Suprapubic skin (tissue), 4 donors: Measurements from ENCODE around the gene C9orf153. TPM values are rescaled to one million over a fixed set of nuclear protein-coding genes. Genes with fewer than 3 reads are reported as not detected.

Experiments
- DNase-seq, 2 donors: peaks; one replicate each; pipeline ENCODE4 v3.0.0-alpha.2; 2019; ENCODE audit warnings: low spot score in 2 of 2
- H3K27ac ChIP-seq: fragments of 200-600 bp; sonication (generic); one replicate; pipeline ENCODE4 v1.5.1; 2019
- H3K27me3 ChIP-seq: fragments of 200-600 bp; sonication (generic); one replicate; pipeline ENCODE4 v1.5.1; 2019
- H3K36me3 ChIP-seq: fragments of 200-600 bp; sonication (generic); one replicate; pipeline ENCODE4 v1.5.1; 2019
- H3K4me1 ChIP-seq: fragments of 200-600 bp; sonication (generic); one replicate; pipeline ENCODE4 v1.5.1; 2019
- H3K4me3 ChIP-seq: fragments of 200-600 bp; sonication (generic); one replicate; pipeline ENCODE4 v1.5.1; 2019; ENCODE audit warnings: mild to moderate bottlenecking
- H3K9me3 ChIP-seq: fragments of 200-600 bp; sonication (generic); one replicate; pipeline ENCODE4 v1.5.1; 2019
- EP300 ChIP-seq: sonication (generic); formaldehyde crosslinking; IDR thresholded peaks from one replicate; pipeline ENCODE4 v1.6.1; 2017; ENCODE audit warnings: antibody characterized with exemption
- POLR2A ChIP-seq, 2 donors: fragments of 450-650 bp; IDR thresholded peaks; one replicate each; pipeline ENCODE4 v1.6.1; 2017; ENCODE audit warnings: antibody characterized with exemption in 2 of 2, mild to moderate bottlenecking in 2 of 2, moderate library complexity in 2 of 2
- POLR2AphosphoS5 ChIP-seq, 3 donors: sonication (generic); formaldehyde crosslinking; IDR thresholded peaks; one replicate each; pipeline ENCODE4 v1.6.1; 2017; ENCODE audit warnings: antibody characterized with exemption in 3 of 3
- WGBS: methylation state at CpG from one replicate; pipeline ENCODE4 v1.1.5; 2018; 5-methylcytosine and 5-hydroxymethylcytosine counted together
- total RNA-seq, 4 donors: library from RNA; depleted of rRNA; stranded (reverse); fragments of >200 nt; gene quantifications; one replicate each; pipeline ENCODE4 v1.1.0, GENCODE V29; 2016
- TF ChIP-seq, protein P1 (sequence below), 2 donors: fragments of 200-600 bp in 1 of 2; fragments of 450-650 bp in 1 of 2; sonication (generic) in 1 of 2; IDR thresholded peaks; one replicate each; pipeline ENCODE4 v1.5.1; 2016 to 2019; ENCODE audit warnings: antibody characterized with exemption in 2 of 2, mild to moderate bottlenecking in 1 of 2, moderate library complexity in 1 of 2

The C9orf153 gene
- total RNA-seq, 4 donors from 2014 or later, result 0.34 to 7.6 TPM; not detected in 2

DNA sequence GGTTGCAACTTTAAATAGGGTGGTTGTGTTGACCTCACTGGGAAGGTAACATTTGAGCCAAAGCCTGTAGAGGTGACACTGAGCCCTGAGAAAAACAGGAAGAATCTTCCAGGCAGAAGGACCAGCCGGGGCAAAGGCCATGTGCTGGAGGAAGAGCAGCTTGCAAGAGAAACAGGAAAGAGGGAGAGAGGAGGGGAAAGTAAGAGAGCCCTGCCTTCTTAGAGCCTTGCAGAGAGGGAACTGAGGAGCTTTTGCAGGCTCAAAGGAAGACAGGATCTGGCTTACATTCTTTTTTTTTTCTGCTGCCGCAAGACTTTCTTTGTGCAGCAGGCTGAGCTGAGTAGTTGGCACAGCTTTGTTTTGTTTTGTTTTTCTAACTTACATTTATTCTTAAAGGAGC, 17.4 kb downstream of the C9orf153 start:
- no peak for TF ChIP-seq EP300
- no peak for TF ChIP-seq POLR2A (IDR thresholded peaks at IDR 0.05)
- TF ChIP-seq, protein P1, sequence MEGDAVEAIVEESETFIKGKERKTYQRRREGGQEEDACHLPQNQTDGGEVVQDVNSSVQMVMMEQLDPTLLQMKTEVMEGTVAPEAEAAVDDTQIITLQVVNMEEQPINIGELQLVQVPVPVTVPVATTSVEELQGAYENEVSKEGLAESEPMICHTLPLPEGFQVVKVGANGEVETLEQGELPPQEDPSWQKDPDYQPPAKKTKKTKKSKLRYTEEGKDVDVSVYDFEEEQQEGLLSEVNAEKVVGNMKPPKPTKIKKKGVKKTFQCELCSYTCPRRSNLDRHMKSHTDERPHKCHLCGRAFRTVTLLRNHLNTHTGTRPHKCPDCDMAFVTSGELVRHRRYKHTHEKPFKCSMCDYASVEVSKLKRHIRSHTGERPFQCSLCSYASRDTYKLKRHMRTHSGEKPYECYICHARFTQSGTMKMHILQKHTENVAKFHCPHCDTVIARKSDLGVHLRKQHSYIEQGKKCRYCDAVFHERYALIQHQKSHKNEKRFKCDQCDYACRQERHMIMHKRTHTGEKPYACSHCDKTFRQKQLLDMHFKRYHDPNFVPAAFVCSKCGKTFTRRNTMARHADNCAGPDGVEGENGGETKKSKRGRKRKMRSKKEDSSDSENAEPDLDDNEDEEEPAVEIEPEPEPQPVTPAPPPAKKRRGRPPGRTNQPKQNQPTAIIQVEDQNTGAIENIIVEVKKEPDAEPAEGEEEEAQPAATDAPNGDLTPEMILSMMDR (IDR thresholded peaks at IDR 0.05), result no peak
- no peak for TF ChIP-seq POLR2AphosphoS5 (IDR thresholded peaks at IDR 0.05)
- H3K27me3 ChIP-seq, result no peaks in the 10 kb centered on the region
- no peak for DNase-seq

DNA sequence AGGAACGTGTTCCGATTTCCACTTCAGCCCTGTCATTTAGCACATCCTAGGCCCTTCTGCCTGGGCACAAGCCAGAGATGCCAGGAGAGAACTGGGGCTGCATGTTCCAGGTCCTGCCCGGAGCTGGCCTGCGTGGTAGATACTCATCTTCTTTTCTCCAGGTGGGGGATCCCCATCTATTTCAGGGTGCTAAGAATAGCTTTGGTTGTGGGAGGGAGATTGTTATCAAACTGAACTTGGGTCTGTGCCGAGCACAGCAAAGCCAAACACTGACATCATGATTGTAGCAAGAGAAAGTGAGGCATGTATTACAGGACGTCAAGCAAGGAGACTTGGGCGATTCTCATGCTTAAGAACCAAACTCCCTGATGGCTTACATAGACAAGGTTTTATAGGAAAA, 18.2 kb downstream of the C9orf153 start:
- no peak overlapping the region for H3K4me3 ChIP-seq
- peaks cover 4% of the 10 kb centered on the region for H3K4me1 ChIP-seq
- TF ChIP-seq POLR2AphosphoS5 (IDR thresholded peaks at IDR 0.05) (no peak), POLR2A (IDR thresholded peaks at IDR 0.05) (no peak), EP300 (no peak)
- TF ChIP-seq, protein P1 (IDR thresholded peaks at IDR 0.05), result no peak
- WGBS, result 58% methylated on average over 7 of the region's 7 CpGs
- no peak overlapping the region for H3K27ac ChIP-seq
- DNase-seq, result no peak
- no peaks in the 10 kb centered on the region for H3K9me3 ChIP-seq
- H3K27me3 ChIP-seq, result no peaks in the 10 kb centered on the region
- no peaks in the 10 kb centered on the region for H3K36me3 ChIP-seq

More for the DNA sequence above, 17.4 kb downstream of the C9orf153 start:
- Histone ChIP-seq H3K36me3 (no peaks in the 10 kb centered on the region), H3K4me1 (peaks cover 4% of the 10 kb centered on the region), H3K4me3 (no peak overlapping the region), H3K9me3 (no peaks in the 10 kb centered on the region), H3K27ac (no peak overlapping the region)
- WGBS, result 24% methylated on average over 2 of the region's 2 CpGs

DNA sequence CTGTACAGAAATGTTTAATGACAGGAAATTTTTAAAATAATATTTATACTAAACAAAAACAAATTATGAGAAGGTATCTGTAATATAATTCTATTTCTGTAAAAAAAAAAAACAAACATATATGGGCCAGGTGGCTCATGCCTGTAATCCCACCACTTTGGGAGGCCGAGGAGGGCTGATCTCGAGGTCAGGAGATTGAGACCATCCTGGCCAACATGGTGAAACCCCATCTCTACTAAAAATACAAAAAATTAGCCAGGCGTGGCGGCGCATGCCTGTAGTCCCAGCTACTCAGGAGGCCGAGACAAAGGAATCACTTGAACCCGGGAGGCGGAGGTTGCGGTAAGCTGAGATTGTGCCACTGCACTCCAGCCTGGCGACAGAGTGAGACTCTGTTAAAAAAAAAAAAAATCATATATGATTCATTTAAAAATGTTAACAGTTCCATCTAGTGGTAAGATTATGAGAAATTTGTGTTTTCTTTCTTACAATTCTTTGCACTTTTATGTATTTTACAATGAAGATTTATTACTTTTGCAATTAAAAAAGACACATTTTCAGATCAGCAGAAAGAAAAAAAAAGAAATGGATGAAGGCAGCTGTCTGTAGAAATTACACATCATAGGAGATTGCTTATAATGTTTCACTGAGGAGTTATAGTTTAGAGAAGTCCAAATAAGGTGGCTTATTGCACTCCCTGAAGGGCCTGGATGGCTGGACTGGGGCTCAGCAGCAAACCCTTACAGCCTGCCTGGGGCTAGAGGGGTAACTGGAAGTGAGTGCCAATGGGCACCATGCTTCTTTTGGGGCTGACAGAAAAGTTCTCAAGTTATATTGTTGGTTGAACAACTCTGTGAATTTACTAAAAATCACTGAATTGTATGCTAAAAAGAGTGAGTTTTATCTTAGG, 20.3 kb downstream of the C9orf153 start:
- DNase-seq, result no peak
- Histone ChIP-seq H3K27me3 (no peaks in the 10 kb centered on the region), H3K9me3 (no peaks in the 10 kb centered on the region), H3K27ac (no peak overlapping the region), H3K4me1 (peaks cover 4% of the 10 kb centered on the region), H3K4me3 (no peak overlapping the region), H3K36me3 (no peaks in the 10 kb centered on the region)
- WGBS, result 63% methylated on average over 10 of the region's 10 CpGs
- TF ChIP-seq EP300, result no peak
- TF ChIP-seq POLR2AphosphoS5 (IDR thresholded peaks at IDR 0.05), result no peak
- TF ChIP-seq POLR2A (IDR thresholded peaks at IDR 0.05), result no peak
- TF ChIP-seq, protein P1 (IDR thresholded peaks at IDR 0.05), result no peak

DNA sequence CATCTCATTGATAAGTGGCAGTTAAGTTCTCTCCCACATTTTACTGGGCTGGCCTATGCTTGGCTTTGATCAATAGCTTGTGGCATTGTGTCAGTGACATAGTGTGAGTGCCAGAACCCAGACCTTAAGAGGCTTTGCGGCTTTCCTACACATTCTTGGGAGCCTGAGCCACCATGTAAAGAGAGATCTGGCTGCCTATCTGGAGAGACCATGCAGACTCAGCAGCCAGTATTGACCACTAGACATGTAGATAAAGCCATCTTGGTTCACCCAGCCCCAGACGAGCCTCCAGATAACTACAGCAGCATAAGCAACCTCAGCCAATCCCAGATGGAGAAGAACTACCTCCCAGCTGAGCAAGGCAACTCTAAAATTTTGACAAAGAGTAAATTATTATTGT, 28.6 kb downstream of the C9orf153 start:
- no peak for DNase-seq

DNA sequence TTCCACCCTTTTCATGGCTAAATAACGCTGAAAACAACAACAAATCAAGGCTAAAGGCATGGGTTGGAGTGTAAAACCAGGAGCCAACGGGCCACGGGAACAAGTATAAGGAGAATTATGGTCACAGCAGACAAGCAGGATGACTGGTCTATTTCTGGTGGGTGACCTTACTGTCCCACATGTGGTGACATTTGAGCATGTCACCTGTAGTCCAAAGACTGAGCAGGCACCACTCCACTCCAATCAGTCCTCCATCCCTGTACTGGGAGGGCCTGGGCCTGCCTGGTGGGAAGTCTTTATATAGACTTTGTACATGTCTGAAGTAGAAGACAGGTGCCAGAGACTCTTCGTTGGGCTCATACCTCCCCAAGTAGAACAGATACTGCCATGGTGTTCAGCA, 36.8 kb downstream of the C9orf153 start:
- H3K9me3 ChIP-seq, result no peaks in the 10 kb centered on the region
- TF ChIP-seq, protein P1 (IDR thresholded peaks at IDR 0.05), result no peak
- no peak for TF ChIP-seq EP300
- TF ChIP-seq POLR2A (IDR thresholded peaks at IDR 0.05), result no peak
- no peak for TF ChIP-seq POLR2AphosphoS5 (IDR thresholded peaks at IDR 0.05)
- H3K27me3 ChIP-seq, result no peaks in the 10 kb centered on the region
- H3K4me1 ChIP-seq, result no peaks in the 10 kb centered on the region
- H3K27ac ChIP-seq, result no peak overlapping the region
- H3K4me3 ChIP-seq, result no peak overlapping the region
- DNase-seq, result no peak
- no peaks in the 10 kb centered on the region for H3K36me3 ChIP-seq
- 92% methylated on average over 4 of the region's 4 CpGs for WGBS

More for the DNA sequence above, 28.6 kb downstream of the C9orf153 start:
- no peaks in the 10 kb centered on the region for H3K36me3 ChIP-seq
- WGBS, result 83% methylated on average over 2 of the region's 2 CpGs
- H3K9me3 ChIP-seq, result no peaks in the 10 kb centered on the region
- H3K4me3 ChIP-seq, result no peak overlapping the region
- H3K27ac ChIP-seq, result no peak overlapping the region
- no peaks in the 10 kb centered on the region for H3K27me3 ChIP-seq
- no peaks in the 10 kb centered on the region for H3K4me1 ChIP-seq
- TF ChIP-seq POLR2AphosphoS5 (IDR thresholded peaks at IDR 0.05) (no peak), EP300 (no peak), POLR2A (IDR thresholded peaks at IDR 0.05) (no peak)
- TF ChIP-seq, protein P1 (IDR thresholded peaks at IDR 0.05), result no peak
